Stimulated activated effector memory CD8-positive, alpha-beta T cell treated with anti-CD3 and anti-CD28 coated beads, Interleukin-12 subunit alpha, Interleukin-12 subunit beta, amount 100 ng/mL, for 72 hours (primary cell): ENCODE results near the gene DDT.
A peak's percentile ranks its signal among the peaks of the same experiment; 100 is the strongest.
"Not testable (repeated sequence)": the region's sequence is repeated elsewhere in the genome, so short reads cannot be mapped to it uniquely, and the experiment has no call there.

Experiments used
- ATAC-seq: fragments of 150-1000 bp; cut with Tn5 transposase; 2 replicates; pipeline ENCODE4 v1.10.0; 2021
- DNase-seq, 2 donors: peaks; one replicate each; pipeline ENCODE4 v3.0.0; 2021 to 2022; ENCODE audit warnings: low spot score in 2 of 2
- H3K27ac Mint-ChIP-seq: one replicate; pipeline ENCODE4 v1.8.0; 2022; ENCODE audit warnings: mild to moderate bottlenecking, mixed read lengths
- H3K36me3 Mint-ChIP-seq: one replicate; pipeline ENCODE4 v1.8.0; 2022; ENCODE audit warnings: mild to moderate bottlenecking, mixed read lengths
- H3K4me1 Mint-ChIP-seq: one replicate; pipeline ENCODE4 v1.8.0; 2022; ENCODE audit warnings: mixed read lengths
- H3K4me3 Mint-ChIP-seq: one replicate; pipeline ENCODE4 v1.8.0; 2022; ENCODE audit warnings: mild to moderate bottlenecking, mixed read lengths
- H3K9me3 Mint-ChIP-seq: one replicate; pipeline ENCODE4 v1.8.0; 2022; ENCODE audit warnings: mixed read lengths

DDT gene

DNA sequence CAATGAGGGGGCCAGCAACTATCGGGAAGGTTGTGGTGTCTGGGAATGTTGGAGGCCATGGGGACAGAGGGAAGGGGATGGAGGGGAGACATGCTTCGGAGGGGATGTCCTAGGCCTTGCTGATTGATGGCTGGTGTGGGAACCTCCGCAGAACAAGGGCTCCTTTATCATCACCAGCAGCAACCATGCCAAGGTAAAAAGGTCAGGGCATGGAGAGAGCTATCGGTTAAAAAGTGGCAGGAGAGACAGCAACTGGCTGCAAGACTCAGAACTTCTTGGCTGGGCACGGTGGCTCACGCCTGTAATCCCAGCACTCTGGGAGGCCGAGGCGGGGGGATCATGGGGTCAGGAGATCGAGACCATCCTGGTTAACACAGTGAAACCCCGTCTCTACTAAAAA lies 28.0 kb upstream of the DDT start:
- ATAC-seq: no peak
- Mint-ChIP-seq H3K4me3 (no peak overlapping the region), H3K27ac (no peak overlapping the region), H3K36me3 (no peaks in the 10 kb centered on the region), H3K9me3 (no peaks in the 10 kb centered on the region), H3K4me1 (no peaks in the 10 kb centered on the region)
- DNase-seq: no peak

- Mint-ChIP-seq H3K36me3 (no peaks in the 10 kb centered on the region), H3K27ac (no peak overlapping the region), H3K4me1 (no peaks in the 10 kb centered on the region), H3K4me3 (no peak overlapping the region), H3K9me3 (no peaks in the 10 kb centered on the region)
- ATAC-seq: no peak
- no peak for DNase-seq
Observed at GRCh38 chr22:24001314-24001713, 27.1 kb upstream of the DDT start.

GRCh38 chr22:23999779-24000178 lies 25.5 kb upstream of the DDT start:
- H3K9me3 Mint-ChIP-seq, DNase-seq, H3K27ac Mint-ChIP-seq, H3K36me3 Mint-ChIP-seq, H3K4me1 Mint-ChIP-seq, H3K4me3 Mint-ChIP-seq, ATAC-seq: not testable (repeated sequence)

DNA sequence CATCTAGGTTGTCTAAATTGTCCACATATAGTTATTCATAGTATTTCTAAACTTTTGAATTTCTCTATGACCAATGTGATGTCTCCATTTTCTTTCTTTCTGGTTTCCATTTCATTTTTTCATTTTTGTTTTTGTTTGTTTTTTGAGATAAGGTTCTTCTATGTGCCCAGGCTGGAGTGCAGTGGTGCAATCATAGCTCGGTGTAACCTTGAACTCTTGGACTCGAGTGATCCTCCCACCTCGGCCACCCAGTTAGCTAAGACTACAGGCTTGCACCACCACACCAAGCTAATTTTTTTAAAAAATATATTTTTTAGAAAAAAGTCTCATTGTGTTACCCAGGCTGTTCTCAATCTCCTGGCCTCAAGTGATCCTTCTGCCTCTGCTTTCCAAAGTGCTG lies 22.9 kb upstream of the DDT start:
- H3K27ac Mint-ChIP-seq: no peak overlapping the region
- H3K4me1 Mint-ChIP-seq: no peaks in the 10 kb centered on the region
- no peaks in the 10 kb centered on the region for H3K9me3 Mint-ChIP-seq
- ATAC-seq (no peak), DNase-seq (no peak)
- H3K4me3 Mint-ChIP-seq: no peak overlapping the region
- H3K36me3 Mint-ChIP-seq: no peaks in the 10 kb centered on the region

DNA sequence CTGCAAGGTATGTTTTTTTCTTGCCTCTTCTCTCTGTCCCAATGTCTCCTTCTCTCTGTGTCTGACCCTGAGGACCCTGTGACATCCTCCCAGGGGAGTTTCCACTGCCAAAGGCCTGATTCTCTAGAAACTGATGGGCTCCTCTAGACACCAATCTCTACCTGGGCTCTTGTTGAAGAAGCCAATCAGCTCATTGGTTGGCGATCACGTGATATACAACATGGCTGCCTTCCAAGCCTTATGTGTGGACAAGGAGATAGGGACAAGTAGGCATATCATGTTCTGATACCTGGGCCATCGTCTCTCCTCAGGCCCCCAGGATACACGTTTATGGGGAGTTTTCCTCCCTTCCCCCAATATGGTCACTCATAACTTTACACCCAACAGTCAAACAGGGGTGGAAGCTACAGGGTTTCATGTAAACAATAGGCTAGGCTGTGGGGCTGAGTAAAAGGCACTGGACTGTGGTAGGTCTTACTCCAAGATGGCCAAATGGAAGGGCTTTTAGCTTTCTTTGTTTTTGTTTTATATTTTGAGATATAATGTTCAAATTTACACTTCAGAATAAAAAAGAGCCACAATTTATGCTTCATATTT lies 19.4 kb upstream of the DDT start:
- H3K4me1 Mint-ChIP-seq, H3K9me3 Mint-ChIP-seq, H3K27ac Mint-ChIP-seq, ATAC-seq, H3K4me3 Mint-ChIP-seq, H3K36me3 Mint-ChIP-seq: not testable (repeated sequence)
- peak in 1 of 2 donors; percentile 52 for DNase-seq

DNA sequence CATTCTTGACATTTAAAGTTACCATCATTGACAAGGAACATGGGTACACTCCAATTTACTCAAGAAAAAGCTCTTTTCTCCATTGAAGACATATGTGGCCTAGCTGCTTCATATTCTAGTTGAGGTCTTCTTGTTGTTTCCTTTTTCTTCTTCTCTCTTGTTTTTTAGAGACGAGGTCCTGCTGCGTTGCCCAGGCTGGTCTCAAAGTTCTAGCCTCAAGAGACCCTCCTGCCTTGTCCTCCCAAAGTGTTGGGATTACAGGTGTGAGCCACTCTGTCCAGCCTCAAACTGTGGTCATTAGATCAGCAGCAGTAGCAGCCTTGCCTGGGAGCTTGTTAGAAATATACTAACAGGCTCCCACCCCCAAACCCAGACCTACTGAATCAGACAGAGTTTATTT lies 18.8 kb upstream of the DDT start:
- ATAC-seq, H3K36me3 Mint-ChIP-seq, H3K4me3 Mint-ChIP-seq: not testable (repeated sequence)

DNA sequence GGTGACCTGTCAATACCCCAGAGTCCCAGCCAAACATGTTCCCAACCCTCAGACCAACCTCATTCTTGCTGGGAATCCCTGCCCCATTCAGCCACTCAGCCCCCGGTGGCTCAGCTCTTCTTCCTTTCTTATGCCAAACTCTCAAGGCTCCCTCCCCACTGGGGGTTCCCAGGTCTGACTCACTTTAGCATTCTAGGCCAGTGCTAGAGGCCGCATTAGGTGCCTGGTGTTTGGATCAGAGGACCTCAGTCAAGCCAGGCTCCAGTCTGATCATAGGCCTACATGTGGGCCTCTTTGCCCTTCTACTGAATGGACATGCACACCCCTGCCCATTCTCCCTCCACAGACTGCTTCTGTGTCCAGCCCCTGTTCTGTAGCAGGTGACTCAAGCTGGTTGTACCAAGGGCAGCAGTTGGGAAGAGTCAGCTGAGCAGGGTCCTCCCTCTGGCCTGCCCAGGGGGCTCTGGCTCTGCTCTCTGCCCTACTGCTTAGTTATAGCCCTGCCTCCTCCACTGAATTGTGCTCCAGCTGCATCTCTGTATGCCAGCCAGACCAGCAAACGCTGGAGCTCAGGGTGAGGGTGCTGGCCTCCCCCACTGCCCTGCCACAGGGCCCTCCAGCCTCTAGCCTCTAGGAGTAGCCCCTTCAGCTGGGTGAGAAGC lies 15.5 kb upstream of the DDT start:
- Mint-ChIP-seq H3K4me1 (peaks cover 12% of the 10 kb centered on the region), H3K27ac (peak overlapping the region; percentile 67)
- H3K4me3 Mint-ChIP-seq, H3K9me3 Mint-ChIP-seq, H3K36me3 Mint-ChIP-seq, DNase-seq: not testable (repeated sequence)
- ATAC-seq: peak; percentile 64

More for the DNA sequence above, 18.8 kb upstream of the DDT start:
- DNase-seq, H3K4me1 Mint-ChIP-seq, H3K9me3 Mint-ChIP-seq, H3K27ac Mint-ChIP-seq: not testable (repeated sequence)

GRCh38 chr22:23986538-23987178 lies 12.4 kb upstream of the DDT start:
- Mint-ChIP-seq H3K27ac (peak overlapping the region; percentile 2), H3K4me1 (peaks cover 16% of the 10 kb centered on the region)
- not testable (repeated sequence) for H3K4me3 Mint-ChIP-seq, H3K9me3 Mint-ChIP-seq, H3K36me3 Mint-ChIP-seq, DNase-seq, ATAC-seq

DNA sequence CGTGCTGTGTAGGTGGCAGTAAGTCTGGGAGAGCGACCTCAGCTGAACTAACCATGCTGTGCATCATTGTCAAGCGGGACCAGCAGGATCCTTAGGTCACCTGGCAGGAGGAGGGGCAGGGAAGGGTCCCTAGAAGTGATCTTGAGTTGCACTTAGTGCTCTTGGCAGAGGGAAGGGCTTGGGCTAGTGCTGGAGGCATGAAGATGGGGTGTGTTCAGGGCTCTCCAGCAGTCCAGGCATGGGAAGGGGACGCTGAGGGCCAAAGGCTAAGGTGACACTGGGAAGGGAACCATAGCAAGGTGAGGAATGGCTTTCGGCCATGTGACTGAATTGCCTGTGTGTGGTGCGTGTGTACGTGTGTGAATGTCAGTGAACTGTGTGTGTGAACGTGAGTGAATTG lies 11.8 kb upstream of the DDT start:
- not testable (repeated sequence) for H3K36me3 Mint-ChIP-seq
- peak in 1 of 2 donors; percentile 44 for DNase-seq

GRCh38 chr22:23984430-23984829 lies 10.2 kb upstream of the DDT start:
- Mint-ChIP-seq H3K9me3 (no peaks in the 10 kb centered on the region), H3K36me3 (peaks cover 5% of the 10 kb centered on the region), H3K27ac (peak overlapping the region; percentile 49), H3K4me1 (peaks cover 16% of the 10 kb centered on the region), H3K4me3 (no peak overlapping the region)
- DNase-seq (peak; percentile 15 to 73), ATAC-seq (peak; percentile 84)

More for the DNA sequence above, 11.8 kb upstream of the DDT start:
- H3K27ac Mint-ChIP-seq, H3K4me3 Mint-ChIP-seq, H3K9me3 Mint-ChIP-seq, ATAC-seq: not testable (repeated sequence)
- peaks cover 16% of the 10 kb centered on the region for H3K4me1 Mint-ChIP-seq

- H3K4me1 Mint-ChIP-seq, H3K4me3 Mint-ChIP-seq, H3K36me3 Mint-ChIP-seq, H3K27ac Mint-ChIP-seq, DNase-seq, ATAC-seq, H3K9me3 Mint-ChIP-seq: not testable (repeated sequence)
Observed at GRCh38 chr22:23980567-23980966, 6.3 kb upstream of the DDT start.

GRCh38 chr22:23979557-23980240 lies 5.5 kb upstream of the DDT start, which contains the start of gene GSTT2:
Gene GSTT2 (plus strand): TSS chr22:23980134.
- ATAC-seq, H3K4me1 Mint-ChIP-seq, H3K4me3 Mint-ChIP-seq, DNase-seq, H3K36me3 Mint-ChIP-seq, H3K27ac Mint-ChIP-seq, H3K9me3 Mint-ChIP-seq: not testable (repeated sequence)

DNA sequence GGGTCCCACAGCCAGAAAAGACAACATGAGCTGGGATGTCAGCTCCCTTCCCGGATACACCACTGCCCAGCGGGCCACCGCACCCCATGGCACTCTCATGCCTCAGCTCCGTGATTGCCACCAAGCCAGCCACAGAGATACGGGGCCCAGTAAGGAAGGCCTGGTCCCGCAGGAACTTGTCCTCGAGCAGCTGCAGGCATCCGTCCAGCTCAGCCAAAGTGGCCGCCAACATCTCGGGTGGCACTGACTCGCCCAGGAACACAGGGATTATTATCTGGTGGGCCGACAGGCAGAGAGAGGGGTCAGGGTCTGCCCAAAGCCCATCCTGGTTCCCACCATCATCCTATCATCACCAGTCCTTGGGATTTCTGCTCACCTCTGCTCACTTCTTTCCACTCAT lies 3.1 kb upstream of the DDT start:
- not testable (repeated sequence) for H3K4me1 Mint-ChIP-seq, H3K9me3 Mint-ChIP-seq, DNase-seq, H3K4me3 Mint-ChIP-seq, ATAC-seq, H3K27ac Mint-ChIP-seq, H3K36me3 Mint-ChIP-seq

- H3K4me1 Mint-ChIP-seq: peaks cover 22% of the 10 kb centered on the region
- H3K4me3 Mint-ChIP-seq: not testable (repeated sequence)
- ATAC-seq: peak; percentile 58
Observed at GRCh38 chr22:23974836-23975352, 653 bp upstream of the DDT start.

DNA sequence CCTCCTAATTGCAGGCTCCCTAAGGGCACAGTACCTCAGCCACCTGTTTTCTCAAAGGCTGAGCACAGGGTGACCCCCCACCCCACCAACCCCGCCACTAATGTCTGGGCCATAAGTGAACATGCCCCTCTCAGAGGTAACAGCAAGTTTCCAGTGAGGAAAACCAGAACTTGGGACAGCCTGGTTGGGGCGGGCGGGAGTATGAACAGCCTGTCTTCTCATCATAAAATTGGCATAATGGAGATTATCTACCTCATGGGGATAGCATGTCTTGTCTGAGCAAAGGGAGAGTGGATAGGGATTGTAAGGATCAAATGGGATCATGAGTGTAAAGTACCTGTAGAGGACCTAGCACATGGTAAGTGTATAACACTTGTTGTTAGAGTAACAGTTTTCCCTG lies 2.3 kb downstream of the DDT start:
- ATAC-seq, H3K9me3 Mint-ChIP-seq, H3K4me3 Mint-ChIP-seq, DNase-seq: not testable (repeated sequence)
- Mint-ChIP-seq H3K36me3 (peaks cover 35% of the 10 kb centered on the region), H3K27ac (peak overlapping the region; percentile 1), H3K4me1 (peaks cover 33% of the 10 kb centered on the region)

More at GRCh38 chr22:23974836-23975352, 653 bp upstream of the DDT start:
- not testable (repeated sequence) for H3K9me3 Mint-ChIP-seq, H3K27ac Mint-ChIP-seq, DNase-seq
- peaks cover 23% of the 10 kb centered on the region for H3K36me3 Mint-ChIP-seq
